Measurements from ENCODE around the gene INS. TPM values are rescaled to one million over a fixed set of nuclear protein-coding genes. Genes with fewer than 3 reads are reported as not detected.

INS gene
- total and polyA plus RNA-seq, 2 of the 13 experiments (the other 11 are each of a cell fraction or from before 2014, with no cell fraction given), result not detected

DNA sequence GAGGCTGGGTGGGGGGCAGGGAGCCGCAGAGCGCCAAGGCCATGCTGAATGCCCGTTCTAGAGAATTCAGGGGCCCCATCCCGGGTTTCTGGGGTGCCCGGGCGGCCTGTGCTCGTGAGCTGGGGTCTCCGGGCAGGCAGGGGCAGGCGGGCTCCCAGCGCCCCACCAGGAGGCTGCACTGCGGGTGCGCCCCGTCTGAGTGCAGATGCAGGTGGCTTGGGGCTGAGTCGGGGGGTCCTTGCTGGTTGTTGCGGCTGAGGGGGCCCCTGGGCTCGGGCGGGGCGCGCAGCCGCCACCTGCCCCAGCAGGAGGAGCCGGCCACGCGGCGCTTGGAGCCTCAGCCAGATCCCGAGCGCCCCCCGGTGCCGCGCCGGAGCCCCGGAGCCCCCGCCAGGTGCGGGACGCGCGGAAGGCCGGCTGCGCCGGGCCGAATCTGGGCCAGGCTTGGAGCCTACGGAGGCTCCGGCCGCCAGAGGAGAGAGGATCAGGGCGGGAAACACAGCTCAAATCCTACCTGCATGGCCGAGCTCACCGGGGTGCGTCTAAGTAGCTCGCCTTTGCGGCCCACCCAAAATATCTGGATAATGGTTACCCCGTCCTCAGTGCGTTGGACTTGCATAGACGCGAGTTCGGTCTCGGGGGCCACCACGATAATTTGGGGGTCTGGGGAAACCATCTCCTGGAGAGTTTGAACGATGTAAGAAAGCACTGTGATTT is 21.2 kb downstream of the INS start (continued):
- TF ChIP-seq, protein P1, sequence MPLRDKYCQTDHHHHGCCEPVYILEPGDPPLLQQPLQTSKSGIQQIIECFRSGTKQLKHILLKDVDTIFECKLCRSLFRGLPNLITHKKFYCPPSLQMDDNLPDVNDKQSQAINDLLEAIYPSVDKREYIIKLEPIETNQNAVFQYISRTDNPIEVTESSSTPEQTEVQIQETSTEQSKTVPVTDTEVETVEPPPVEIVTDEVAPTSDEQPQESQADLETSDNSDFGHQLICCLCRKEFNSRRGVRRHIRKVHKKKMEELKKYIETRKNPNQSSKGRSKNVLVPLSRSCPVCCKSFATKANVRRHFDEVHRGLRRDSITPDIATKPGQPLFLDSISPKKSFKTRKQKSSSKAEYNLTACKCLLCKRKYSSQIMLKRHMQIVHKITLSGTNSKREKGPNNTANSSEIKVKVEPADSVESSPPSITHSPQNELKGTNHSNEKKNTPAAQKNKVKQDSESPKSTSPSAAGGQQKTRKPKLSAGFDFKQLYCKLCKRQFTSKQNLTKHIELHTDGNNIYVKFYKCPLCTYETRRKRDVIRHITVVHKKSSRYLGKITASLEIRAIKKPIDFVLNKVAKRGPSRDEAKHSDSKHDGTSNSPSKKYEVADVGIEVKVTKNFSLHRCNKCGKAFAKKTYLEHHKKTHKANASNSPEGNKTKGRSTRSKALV (CRISPR knock-in tag; IDR thresholded peaks at IDR 0.05), result peak; percentile 68; the same call in 1 of the 2 replicates
- no peak for TF ChIP-seq ZNF234 (CRISPR knock-in tag; conservative IDR thresholded peaks at IDR 0.05)
- TF ChIP-seq THAP11 (CRISPR knock-in tag; IDR thresholded peaks at IDR 0.05), result 0 out of 2 replicates have a peak, but pooled peaks have one; percentile 9
- peak; percentile 11; the same call in 1 of the 2 replicates for TF ChIP-seq HDAC1 (CRISPR knock-in tag; IDR thresholded peaks at IDR 0.05)
- no peak for TF ChIP-seq ZNF678 (CRISPR knock-in tag; IDR thresholded peaks at IDR 0.05)
- TF ChIP-seq POLR2AphosphoS2 (IDR thresholded peaks at IDR 0.05; ENCODE audit: low read depth, low read length), result no peak
- no peak for TF ChIP-seq PAF1 (CRISPR knock-in tag; IDR thresholded peaks at IDR 0.05)
- TF ChIP-seq PPARG (CRISPR knock-in tag; conservative IDR thresholded peaks at IDR 0.05), result no peak
- 0 out of 2 replicates have a peak, but pooled peaks have one; percentile 24 for TF ChIP-seq IRF2 (CRISPR knock-in tag; IDR thresholded peaks at IDR 0.05)
- TF ChIP-seq EZH2 (conservative IDR thresholded peaks at IDR 0.05; ENCODE audit: low read depth, low read length), result no peak
- TF ChIP-seq, protein P2, sequence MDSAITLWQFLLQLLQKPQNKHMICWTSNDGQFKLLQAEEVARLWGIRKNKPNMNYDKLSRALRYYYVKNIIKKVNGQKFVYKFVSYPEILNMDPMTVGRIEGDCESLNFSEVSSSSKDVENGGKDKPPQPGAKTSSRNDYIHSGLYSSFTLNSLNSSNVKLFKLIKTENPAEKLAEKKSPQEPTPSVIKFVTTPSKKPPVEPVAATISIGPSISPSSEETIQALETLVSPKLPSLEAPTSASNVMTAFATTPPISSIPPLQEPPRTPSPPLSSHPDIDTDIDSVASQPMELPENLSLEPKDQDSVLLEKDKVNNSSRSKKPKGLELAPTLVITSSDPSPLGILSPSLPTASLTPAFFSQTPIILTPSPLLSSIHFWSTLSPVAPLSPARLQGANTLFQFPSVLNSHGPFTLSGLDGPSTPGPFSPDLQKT (CRISPR knock-in tag; IDR thresholded peaks at IDR 0.05; ENCODE audit: borderline replicate concordance), result no peak
- TF ChIP-seq ZNF121 (CRISPR knock-in tag; IDR thresholded peaks at IDR 0.05), result no peak
- TF ChIP-seq ZBTB7B (CRISPR knock-in tag; IDR thresholded peaks at IDR 0.05), result 0 out of 2 replicates have a peak, but pooled peaks have one; percentile 25
- TF ChIP-seq MZF1 (CRISPR knock-in tag; IDR thresholded peaks at IDR 0.05; ENCODE audit: borderline replicate concordance), result no peak
- no peak; the same call in 1 of the 2 replicates for TF ChIP-seq ZBTB42 (CRISPR knock-in tag; IDR thresholded peaks at IDR 0.05)
- TF ChIP-seq, protein P3, sequence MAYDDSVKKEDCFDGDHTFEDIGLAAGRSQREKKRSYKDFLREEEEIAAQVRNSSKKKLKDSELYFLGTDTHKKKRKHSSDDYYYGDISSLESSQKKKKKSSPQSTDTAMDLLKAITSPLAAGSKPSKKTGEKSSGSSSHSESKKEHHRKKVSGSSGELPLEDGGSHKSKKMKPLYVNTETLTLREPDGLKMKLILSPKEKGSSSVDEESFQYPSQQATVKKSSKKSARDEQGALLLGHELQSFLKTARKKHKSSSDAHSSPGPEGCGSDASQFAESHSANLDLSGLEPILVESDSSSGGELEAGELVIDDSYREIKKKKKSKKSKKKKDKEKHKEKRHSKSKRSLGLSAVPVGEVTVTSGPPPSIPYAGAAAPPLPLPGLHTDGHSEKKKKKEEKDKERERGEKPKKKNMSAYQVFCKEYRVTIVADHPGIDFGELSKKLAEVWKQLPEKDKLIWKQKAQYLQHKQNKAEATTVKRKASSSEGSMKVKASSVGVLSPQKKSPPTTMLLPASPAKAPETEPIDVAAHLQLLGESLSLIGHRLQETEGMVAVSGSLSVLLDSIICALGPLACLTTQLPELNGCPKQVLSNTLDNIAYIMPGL (CRISPR knock-in tag; IDR thresholded peaks at IDR 0.05; ENCODE audit: borderline replicate concordance in 1 of 2, low read depth in 1 of 2), result peak in 1 of 2 experiments; percentile 10; a peak in 1 of 4 replicates
- TF ChIP-seq, protein P4, sequence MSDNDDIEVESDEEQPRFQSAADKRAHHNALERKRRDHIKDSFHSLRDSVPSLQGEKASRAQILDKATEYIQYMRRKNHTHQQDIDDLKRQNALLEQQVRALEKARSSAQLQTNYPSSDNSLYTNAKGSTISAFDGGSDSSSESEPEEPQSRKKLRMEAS (IDR thresholded peaks at IDR 0.05), result peak; percentile 61
- peak; percentile 31; the same call in 1 of the 2 replicates for TF ChIP-seq ZNF773 (CRISPR knock-in tag; IDR thresholded peaks at IDR 0.05; ENCODE audit: borderline replicate concordance)
- 0 out of 2 replicates have a peak, but pooled peaks have one; percentile 8 for TF ChIP-seq ZNF263 (CRISPR knock-in tag; IDR thresholded peaks at IDR 0.05)
- TF ChIP-seq, protein P5, sequence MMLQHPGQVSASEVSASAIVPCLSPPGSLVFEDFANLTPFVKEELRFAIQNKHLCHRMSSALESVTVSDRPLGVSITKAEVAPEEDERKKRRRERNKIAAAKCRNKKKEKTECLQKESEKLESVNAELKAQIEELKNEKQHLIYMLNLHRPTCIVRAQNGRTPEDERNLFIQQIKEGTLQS (CRISPR knock-in tag; IDR thresholded peaks at IDR 0.05), result no peak
- TF ChIP-seq RAD21 (CRISPR knock-in tag; IDR thresholded peaks at IDR 0.05), result peak; percentile 60
- TF ChIP-seq ZNF7 (CRISPR knock-in tag; IDR thresholded peaks at IDR 0.05), result no peak
- TF ChIP-seq TSC22D2 (CRISPR knock-in tag; IDR thresholded peaks at IDR 0.05; ENCODE audit: borderline replicate concordance), result no peak
- TF ChIP-seq THYN1 (CRISPR knock-in tag; IDR thresholded peaks at IDR 0.05; ENCODE audit: borderline replicate concordance, low read depth), result no peak
- peak; percentile 75 for TF ChIP-seq ZNF777 (CRISPR knock-in tag; IDR thresholded peaks at IDR 0.05)

Measured in HepG2 (cell line).